H9 (cell line): ENCODE results near the gene LCMT1. TPM values are rescaled to one million over a fixed set of nuclear protein-coding genes. Genes with fewer than 3 reads are reported as not detected.

ENCODE experiments used
- DNase-seq: peaks from one replicate; pipeline ENCODE4 v3.0.0-alpha.2; 2017
- H2AFZ ChIP-seq: one replicate; pipeline ENCODE4 v1.6.1; 2013; ENCODE audit warnings: mild to moderate bottlenecking, low read length, control low read depth, moderate library complexity
- H2AK5ac ChIP-seq: 2 replicates; pipeline ENCODE4 v1.6.1; 2013; ENCODE audit warnings: low read length, control low read depth, mixed read lengths; ENCODE audit not compliant: insufficient read length
- H2BK120ac ChIP-seq: one replicate; pipeline ENCODE4 v1.6.1; 2013; ENCODE audit warnings: low read depth, mild to moderate bottlenecking, low read length, control low read depth, inconsistent platforms; ENCODE audit not compliant: poor library complexity, severe bottlenecking
- H2BK12ac ChIP-seq: 2 replicates; pipeline ENCODE4 v1.6.1; 2013; ENCODE audit warnings: low read length, control low read depth, mixed read lengths, low read depth; ENCODE audit not compliant: insufficient read length
- H2BK15ac ChIP-seq: 2 replicates; pipeline ENCODE4 v1.6.1; 2013; ENCODE audit warnings: low read depth, low read length, control low read depth
- H2BK20ac ChIP-seq: one replicate; pipeline ENCODE4 v1.6.1; 2013; ENCODE audit warnings: low read depth, mild to moderate bottlenecking, low read length, control low read depth, inconsistent platforms; ENCODE audit not compliant: poor library complexity, severe bottlenecking
- H2BK5ac ChIP-seq: 2 replicates; pipeline ENCODE4 v1.6.1; 2013; ENCODE audit warnings: low read length, control low read depth, mixed read lengths; ENCODE audit not compliant: insufficient read length
- H3K14ac ChIP-seq: 2 replicates; pipeline ENCODE4 v1.6.1; 2013; ENCODE audit warnings: low read length, control low read depth; ENCODE audit not compliant: insufficient read depth
- H3K18ac ChIP-seq: 2 replicates; pipeline ENCODE4 v1.6.1; 2013; ENCODE audit warnings: low read depth, mild to moderate bottlenecking, mixed read lengths, low read length, control low read depth; ENCODE audit not compliant: insufficient read length
- H3K23ac ChIP-seq: 2 replicates; pipeline ENCODE4 v1.6.1; 2013; ENCODE audit warnings: low read length, control low read depth, mixed read lengths, low read depth; ENCODE audit not compliant: insufficient read length
- H3K23me2 ChIP-seq: 2 replicates; pipeline ENCODE4 v1.6.1; 2013; ENCODE audit warnings: low read depth, mild to moderate bottlenecking, mixed read lengths, low read length, control low read depth; ENCODE audit not compliant: insufficient read length, poor library complexity, severe bottlenecking
- H3K27ac ChIP-seq: 2 replicates; pipeline ENCODE4 v1.5.1; 2013; ENCODE audit warnings: low read length, control low read depth, mixed read lengths, low read depth; ENCODE audit not compliant: insufficient read length
- H3K27me3 ChIP-seq: 2 replicates; pipeline ENCODE4 v1.6.1; 2013; ENCODE audit warnings: low read length, control low read depth, inconsistent platforms; ENCODE audit not compliant: insufficient read depth
- H3K4ac ChIP-seq: 2 replicates; pipeline ENCODE4 v1.6.1; 2013; ENCODE audit warnings: low read depth, mild to moderate bottlenecking, control low read depth, inconsistent platforms, low read length, moderate library complexity
- H3K4me1 ChIP-seq: 2 replicates; pipeline ENCODE4 v1.6.1; 2013; ENCODE audit warnings: low read length, control low read depth, inconsistent platforms; ENCODE audit not compliant: insufficient read depth
- H3K4me2 ChIP-seq: 2 replicates; pipeline ENCODE4 v1.6.1; 2013; ENCODE audit warnings: low read length, control low read depth, mixed read lengths; ENCODE audit not compliant: insufficient read length, insufficient read depth
- H3K56ac ChIP-seq: 2 replicates; pipeline ENCODE4 v1.6.1; 2013; ENCODE audit warnings: low read depth, mild to moderate bottlenecking, mixed read lengths, low read length, control low read depth; ENCODE audit not compliant: insufficient read length
- H3K79me1 ChIP-seq: 2 replicates; pipeline ENCODE4 v1.6.1; 2013; ENCODE audit warnings: low read depth, mild to moderate bottlenecking, moderate library complexity, low read length, control low read depth, inconsistent platforms; ENCODE audit not compliant: insufficient read depth, poor library complexity, severe bottlenecking
- H3K79me2 ChIP-seq: 2 replicates; pipeline ENCODE4 v1.6.1; 2013; ENCODE audit warnings: low read length, control low read depth, inconsistent platforms; ENCODE audit not compliant: insufficient read depth
- H3K9ac ChIP-seq: 2 replicates; pipeline ENCODE4 v1.6.1; 2013; ENCODE audit warnings: low read length, control low read depth, mixed read lengths; ENCODE audit not compliant: insufficient read length; ENCODE audit errors: extremely low read depth
- H3K9me3 ChIP-seq: one replicate; pipeline ENCODE4 v1.6.1; 2013; ENCODE audit warnings: low read depth, low read length, inconsistent platforms; ENCODE audit not compliant: control insufficient read depth
- H3T11ph ChIP-seq: one replicate; pipeline ENCODE4 v1.6.1; 2013; ENCODE audit warnings: mild to moderate bottlenecking, low read length, control low read depth, inconsistent platforms
- H4K20me1 ChIP-seq: one replicate; pipeline ENCODE4 v1.6.1; 2013; ENCODE audit not compliant: control insufficient read depth, insufficient read length, insufficient read depth
- H4K5ac ChIP-seq: 2 replicates; pipeline ENCODE4 v1.6.1; 2013; ENCODE audit warnings: low read depth, mild to moderate bottlenecking, mixed read lengths, low read length, control low read depth; ENCODE audit not compliant: insufficient read length
- H4K8ac ChIP-seq: replicated peaks from 2 replicates; pipeline ENCODE4 v1.6.1; 2013; ENCODE audit warnings: low read length, control low read depth, mixed read lengths, low read depth; ENCODE audit not compliant: insufficient read length
- H4K91ac ChIP-seq: 2 replicates; pipeline ENCODE4 v1.6.1; 2013; ENCODE audit warnings: low read depth, mild to moderate bottlenecking, moderate library complexity, mixed read lengths, low read length, control low read depth; ENCODE audit not compliant: insufficient read length
- H3K27ac Mint-ChIP-seq, 3 experiments: 2 replicates in 2 of 3; 3 replicates in 1 of 3; pipeline ENCODE4 v1.8.0; 2020 to 2021; ENCODE audit warnings: mixed read lengths in 3 of 3, mild to moderate bottlenecking in 1 of 3, moderate library complexity in 1 of 3
- H3K27me3 Mint-ChIP-seq: 2 replicates; pipeline ENCODE4 v1.8.0; 2021; ENCODE audit warnings: low read depth, mild to moderate bottlenecking, moderate library complexity, mixed read lengths
- H3K36me3 Mint-ChIP-seq, 3 experiments: 2 replicates in 2 of 3; 3 replicates in 1 of 3; pipeline ENCODE4 v1.8.0; 2020 to 2021; ENCODE audit warnings: low read depth in 3 of 3, mixed read lengths in 3 of 3; ENCODE audit not compliant: insufficient read depth in 1 of 3
- H3K4me1 Mint-ChIP-seq, 2 experiments: 2 replicates each; pipeline ENCODE4 v1.8.0; 2020; ENCODE audit warnings: mixed read lengths in 2 of 2
- H3K4me3 Mint-ChIP-seq, 2 experiments: 2 replicates in 1 of 2; 3 replicates in 1 of 2; pipeline ENCODE4 v1.8.0; 2020 to 2021; ENCODE audit warnings: mild to moderate bottlenecking in 2 of 2, mixed read lengths in 2 of 2, moderate library complexity in 1 of 2
- H3K9me3 Mint-ChIP-seq, 2 experiments: 2 replicates in 1 of 2; 3 replicates in 1 of 2; pipeline ENCODE4 v1.8.0; 2020; ENCODE audit warnings: mild to moderate bottlenecking in 2 of 2, mixed read lengths in 2 of 2, moderate library complexity in 1 of 2
- CTCF ChIP-seq: fragments of 200-600 bp; sonication (generic); conservative IDR thresholded peaks from 3 replicates; pipeline ENCODE4 v1.8.0; 2021; ENCODE audit warnings: antibody characterized with exemption, mild to moderate bottlenecking
- WGBS: extraction: QIAGEN DNeasy Blood & Tissue Kit; methylation state at CpG from one replicate; pipeline ENCODE4 v1.1.7; 2013; ENCODE audit warnings: missing lambda C conversion rate, low lambda C conversion rate, mixed read lengths; ENCODE audit not compliant: insufficient read length; ENCODE audit errors: extremely low coverage; 5-methylcytosine and 5-hydroxymethylcytosine counted together
- total RNA-seq: library from RNA; stranded (reverse); gene quantifications from 2 replicates; pipeline ENCODE4 v1.2.1, GENCODE V29; 2021

LCMT1 gene
- total RNA-seq, 1 experiment from 2014 or later: 81.2 TPM

DNA sequence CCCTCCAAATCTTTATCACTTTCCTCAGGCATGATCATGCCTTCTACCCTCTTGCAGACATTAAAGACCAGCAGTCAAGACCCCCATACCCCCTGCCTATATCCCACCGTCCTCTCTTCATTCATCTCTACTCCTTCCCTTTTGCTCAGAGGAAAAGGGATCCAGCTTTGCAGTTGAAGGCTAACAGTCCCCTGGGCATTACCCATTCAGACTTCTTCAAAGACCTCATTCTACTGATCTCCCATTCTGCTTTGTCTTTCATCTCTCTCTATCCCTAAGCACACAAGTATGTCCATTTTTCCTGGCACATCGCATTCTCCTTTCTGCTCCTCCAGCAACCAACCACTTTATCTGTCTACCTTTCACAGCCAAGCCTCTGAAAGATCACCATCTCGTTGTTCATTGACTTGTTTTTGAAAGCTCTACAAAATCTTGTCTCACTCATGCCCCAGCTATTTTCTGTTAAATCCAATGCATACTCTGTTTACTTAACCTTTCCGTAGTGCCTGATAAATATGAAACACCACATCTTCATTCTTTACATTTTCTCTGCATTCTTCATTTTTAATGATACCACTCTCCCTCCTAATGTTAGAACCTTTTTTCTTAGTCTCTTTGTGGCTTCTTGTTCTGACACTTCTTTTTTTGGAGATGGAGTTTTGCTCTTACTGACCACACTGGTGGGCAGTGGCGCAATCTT is 14.1 kb upstream of the LCMT1 start:
- no peak overlapping the region for H4K5ac ChIP-seq
- H3K4me2 ChIP-seq: no peak overlapping the region
- H3K4me3 Mint-ChIP-seq: no peak overlapping the region
- H3K23ac ChIP-seq: no peak overlapping the region
- no peak overlapping the region for H2BK5ac ChIP-seq
- H2BK20ac ChIP-seq: no peak overlapping the region
- no peak overlapping the region for H3K56ac ChIP-seq
- H3K9ac ChIP-seq: no peak overlapping the region
- no peak overlapping the region for H4K8ac ChIP-seq
- no peaks in the 10 kb centered on the region for H3K27me3 ChIP-seq
- no peak overlapping the region for H3K14ac ChIP-seq
- H2BK12ac ChIP-seq: no peak overlapping the region
- no peaks in the 10 kb centered on the region for H3K23me2 ChIP-seq
- no peaks in the 10 kb centered on the region for H3K79me1 ChIP-seq
- H4K20me1 ChIP-seq: no peaks in the 10 kb centered on the region
- no peak overlapping the region for H2BK120ac ChIP-seq
- no peaks in the 10 kb centered on the region for H3K9me3 ChIP-seq
- no CpG with 5 or more reads among the region's 5 CpGs for WGBS
- no peak overlapping the region for H4K91ac ChIP-seq
- H3K18ac ChIP-seq: no peak overlapping the region
- peaks cover 29% of the 10 kb centered on the region for H3K27me3 Mint-ChIP-seq
- H2AK5ac ChIP-seq: no peak overlapping the region
- no peak overlapping the region for H2AFZ ChIP-seq
- H3K79me2 ChIP-seq: no peaks in the 10 kb centered on the region
- DNase-seq: no peak
- TF ChIP-seq CTCF: no peak
- no peak overlapping the region for H3K27ac ChIP-seq
- no peak overlapping the region for H3K27ac Mint-ChIP-seq
- H3K4ac ChIP-seq: no peak overlapping the region
- H3T11ph ChIP-seq: no peak overlapping the region
- no peak overlapping the region for H2BK15ac ChIP-seq
- H3K4me1 Mint-ChIP-seq: no peaks in the 10 kb centered on the region
- no peaks in the 10 kb centered on the region for H3K9me3 Mint-ChIP-seq
- H3K36me3 Mint-ChIP-seq: no peaks in the 10 kb centered on the region
- H3K4me1 ChIP-seq: no peaks in the 10 kb centered on the region
